HG03108 (cell line): ENCODE data around the gene SSTR5.

Source experiments
- ATAC-seq: cut with Tn5 transposase; IDR thresholded peaks from one replicate; pipeline ENCODE4 v1.9.1; 2021; ENCODE audit warnings: moderate library complexity; ENCODE audit not compliant: unreplicated experiment

The SSTR5 gene

DNA sequence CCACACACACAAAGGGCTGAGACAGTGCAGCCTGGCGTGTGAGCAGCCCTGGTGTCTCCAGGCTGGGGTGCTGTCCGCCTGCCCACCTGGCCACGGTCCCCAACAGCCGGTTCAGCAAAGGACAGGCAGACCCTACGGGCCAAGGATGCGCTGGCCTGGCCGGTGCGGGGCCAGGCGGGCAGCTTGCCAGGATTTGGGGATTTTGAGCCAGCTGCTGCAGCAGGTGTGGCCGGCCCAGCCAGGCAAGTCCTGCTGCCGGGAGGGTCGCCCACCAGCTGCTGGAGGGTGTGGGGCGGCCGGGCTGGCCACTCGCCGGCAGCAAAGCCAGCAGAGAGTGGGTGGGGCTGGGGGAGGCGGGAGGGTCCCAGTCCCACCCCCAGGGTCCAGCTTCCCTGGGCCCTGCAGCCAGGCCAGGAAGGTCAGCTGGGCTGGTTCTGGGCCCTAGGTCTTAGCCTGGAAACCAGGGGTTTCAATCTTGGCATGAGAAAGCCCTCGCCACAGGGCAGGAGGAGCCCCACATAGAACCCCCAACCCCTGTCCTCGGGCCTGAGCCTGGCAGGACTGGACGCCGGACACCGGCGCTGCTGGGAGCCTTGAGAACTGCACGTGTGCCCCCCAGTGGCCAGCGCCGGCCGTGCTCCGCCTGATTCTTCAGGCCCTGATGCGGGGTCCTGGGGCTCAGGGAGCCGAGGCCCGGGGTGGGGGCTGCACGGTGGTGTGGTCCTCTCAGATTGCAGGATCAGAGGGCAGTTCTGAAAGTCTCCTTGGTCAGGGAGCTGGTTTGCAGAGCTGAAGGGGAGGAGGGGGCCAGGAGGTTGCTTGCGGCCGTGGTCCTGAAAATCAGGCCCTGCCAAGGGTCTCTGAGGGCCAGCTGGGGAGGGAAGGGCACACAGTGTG is 17.6 kb upstream of the SSTR5 start:
- no peak for ATAC-seq

DNA sequence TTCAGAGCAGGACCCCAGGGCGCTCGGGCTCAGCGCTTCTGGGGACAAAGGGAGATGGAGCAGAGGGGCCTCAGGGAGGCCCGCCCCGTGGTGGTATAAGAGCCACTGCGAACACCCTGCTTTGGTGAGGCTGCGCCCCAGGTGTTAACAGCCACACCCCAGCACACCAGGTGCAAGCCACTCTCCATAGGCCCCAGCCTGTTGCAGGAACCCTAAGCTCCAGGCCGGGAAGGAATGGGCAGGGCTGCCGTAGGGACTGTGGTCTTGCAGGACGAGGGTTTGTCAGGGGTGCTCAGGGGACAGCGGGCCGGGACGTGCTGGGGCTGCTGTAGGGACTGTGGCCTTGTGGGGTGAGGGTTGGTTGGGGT is 17.0 kb upstream of the SSTR5 start:
- no peak for ATAC-seq

DNA sequence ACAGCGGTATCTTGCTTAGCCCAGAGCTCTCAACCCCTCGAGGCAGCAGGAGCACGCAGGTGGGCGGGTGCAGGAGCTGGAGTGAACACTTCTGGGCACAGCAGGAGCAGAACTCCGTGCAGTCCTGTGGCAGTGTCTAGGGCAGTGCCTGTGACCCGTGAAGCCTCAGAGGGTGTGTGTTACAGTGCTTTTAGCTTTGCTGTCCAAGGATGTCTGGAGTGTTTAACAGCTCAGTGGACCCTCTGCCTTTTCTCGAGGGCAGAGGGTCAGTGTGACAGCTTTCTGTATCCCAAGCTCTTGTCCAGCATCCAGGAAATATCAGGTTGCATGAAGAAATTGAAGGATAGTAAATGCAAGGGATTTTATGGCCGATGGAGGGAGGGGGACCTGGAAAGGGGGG is 16.4 kb upstream of the SSTR5 start:
- no peak for ATAC-seq

DNA sequence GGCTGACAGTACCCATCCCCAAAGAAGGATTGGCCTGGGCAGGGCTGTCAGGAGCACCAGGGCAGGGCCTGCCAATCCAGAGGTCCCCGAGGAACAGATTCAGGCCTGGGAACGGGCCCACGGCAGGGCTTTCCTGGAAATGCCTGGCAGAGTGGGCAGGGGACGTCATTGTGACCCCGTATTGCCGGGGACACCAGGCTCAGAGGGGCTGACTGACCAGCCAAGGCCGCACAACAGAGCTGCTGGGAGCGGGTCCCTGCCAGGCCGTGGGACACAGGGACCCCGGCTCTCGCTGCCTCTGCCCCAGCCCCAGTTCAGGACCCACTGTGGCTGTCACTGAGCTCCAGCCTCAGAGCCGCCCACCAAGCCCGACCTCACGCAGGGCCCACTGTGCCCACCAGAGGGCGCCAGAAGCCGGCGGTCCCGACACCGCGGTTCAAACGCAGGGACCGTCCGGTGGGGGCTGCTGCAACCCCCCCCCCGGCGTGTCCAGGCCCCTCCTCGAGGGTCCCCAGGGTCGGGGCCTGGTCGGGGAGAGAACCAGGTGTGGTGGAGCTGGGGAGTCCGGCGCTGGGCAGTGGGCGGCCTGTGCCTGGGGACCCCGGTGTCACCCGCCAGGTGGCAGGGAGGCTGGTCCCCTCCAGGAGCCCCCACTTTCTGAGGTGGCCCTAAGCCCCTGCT is 15.2 kb upstream of the SSTR5 start:
- ATAC-seq = no peak

DNA sequence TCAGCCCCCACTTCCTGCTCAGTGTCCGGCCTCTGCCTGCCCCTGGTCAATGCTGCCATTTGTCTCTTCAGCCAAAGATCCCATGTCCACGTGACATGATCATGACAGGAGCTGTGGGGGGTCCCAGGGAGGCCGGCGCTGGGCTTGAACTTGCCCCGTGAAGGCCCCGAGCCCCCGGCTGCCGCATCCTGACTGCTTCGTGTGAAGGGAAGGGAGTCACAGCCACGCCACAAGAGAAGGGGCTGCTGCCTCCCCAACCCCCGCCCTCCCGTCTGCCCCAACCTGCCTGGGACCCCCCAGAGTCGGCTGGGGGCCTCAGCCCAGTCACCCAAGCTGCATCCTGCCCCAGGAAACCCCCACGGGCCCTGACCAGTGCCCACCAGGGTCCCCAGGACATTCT is 14.3 kb upstream of the SSTR5 start:
- no peak for ATAC-seq

DNA sequence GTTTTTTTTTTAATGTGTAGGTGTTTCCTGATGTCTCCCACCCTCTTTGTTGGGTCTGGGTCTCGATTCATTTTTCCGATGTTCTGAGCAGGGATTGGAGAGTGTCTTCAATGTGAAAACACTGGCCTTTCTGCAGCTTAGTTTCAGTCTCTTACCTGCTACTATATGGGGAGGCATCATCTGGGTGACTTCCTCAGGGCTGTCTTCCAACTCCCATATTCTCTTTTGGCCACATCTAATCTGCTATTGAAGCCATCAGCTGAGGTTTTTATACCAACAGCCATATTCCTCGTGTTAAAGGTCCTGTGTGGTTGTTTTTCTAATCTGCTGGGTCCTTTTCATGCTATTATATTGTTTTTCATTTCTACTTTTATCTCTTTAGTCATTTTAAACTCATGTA is 13.2 kb upstream of the SSTR5 start:
- no peak for ATAC-seq

DNA sequence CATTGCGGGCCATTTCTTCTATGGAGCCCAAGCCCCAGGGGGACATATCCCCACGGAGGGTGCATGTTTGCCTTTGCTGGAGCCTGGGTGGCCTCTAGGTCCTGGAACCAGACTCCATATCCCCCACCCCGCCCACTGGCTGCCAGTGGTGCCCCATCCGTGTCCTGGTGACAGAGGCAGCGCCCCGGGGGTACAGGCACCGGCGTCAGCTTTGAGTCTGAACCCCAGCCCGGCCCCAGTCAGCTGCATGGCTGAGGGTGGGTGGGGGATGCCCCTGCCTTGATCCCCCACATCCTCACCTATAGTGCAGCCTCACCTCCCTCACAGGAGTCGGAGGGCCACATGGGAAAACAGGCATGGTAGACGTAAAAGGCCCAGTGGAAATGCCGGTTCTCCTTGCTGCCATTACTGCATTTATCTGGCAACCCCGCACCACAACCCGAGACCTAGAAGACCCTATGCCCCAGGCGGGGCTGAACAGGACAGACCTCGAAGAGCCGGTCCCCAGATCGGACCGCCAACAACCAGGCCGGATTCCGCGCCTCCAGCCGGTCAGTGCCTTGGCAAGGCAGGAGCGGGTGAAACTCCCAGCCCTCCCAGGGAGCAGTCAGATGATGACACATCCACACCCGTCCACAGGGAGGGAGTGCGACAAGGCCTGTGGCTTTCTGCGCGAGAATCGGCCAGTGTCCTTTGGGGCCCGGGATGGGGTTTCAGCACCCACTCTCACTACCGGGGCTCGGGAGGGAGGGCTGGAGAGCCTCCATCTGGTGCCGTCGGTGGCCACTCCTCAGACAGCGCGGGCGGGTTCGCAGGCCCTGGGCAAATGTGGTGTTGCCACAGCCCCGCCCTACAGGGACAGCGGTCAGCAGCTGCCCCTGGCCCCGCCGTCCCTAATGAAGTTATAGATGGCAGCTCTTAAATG is 11.9 kb upstream of the SSTR5 start:
- no peak for ATAC-seq

DNA sequence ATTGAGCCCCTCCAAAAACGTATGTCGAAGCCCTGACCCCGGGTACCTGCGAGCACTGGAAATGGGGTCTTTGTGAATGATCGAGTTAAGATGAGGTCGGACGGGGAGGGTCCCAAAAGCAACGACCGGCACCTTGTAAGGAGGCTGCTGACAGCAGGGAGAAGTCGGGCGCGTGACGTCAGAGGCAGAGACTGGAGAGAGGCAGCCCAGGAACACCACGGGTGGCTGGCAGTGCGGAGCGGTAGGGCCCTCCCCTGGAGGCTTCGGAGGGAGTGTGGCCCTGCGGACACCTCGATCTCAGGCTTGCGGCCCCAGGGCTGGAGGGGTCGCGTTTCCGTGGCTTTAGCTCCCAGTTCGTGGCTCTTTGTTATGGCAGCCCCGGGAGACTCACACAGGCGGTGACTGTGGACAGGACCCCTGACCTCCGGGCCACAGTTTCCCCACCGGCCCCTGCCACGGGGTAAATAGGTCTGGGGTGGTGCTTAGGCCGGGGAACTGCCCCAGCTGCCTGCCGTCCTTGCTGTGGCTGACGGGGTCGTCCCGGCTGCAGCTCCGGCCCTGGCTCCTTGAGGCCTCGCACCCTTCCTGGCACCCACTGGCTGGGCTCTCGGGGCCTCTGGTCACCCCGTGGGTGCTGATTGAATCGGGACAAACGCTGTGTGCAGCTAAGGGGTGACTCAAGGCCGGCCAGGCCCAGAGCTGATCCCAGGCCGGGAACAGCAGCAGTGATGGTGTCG is 10.6 kb upstream of the SSTR5 start:
- ATAC-seq = no peak

DNA sequence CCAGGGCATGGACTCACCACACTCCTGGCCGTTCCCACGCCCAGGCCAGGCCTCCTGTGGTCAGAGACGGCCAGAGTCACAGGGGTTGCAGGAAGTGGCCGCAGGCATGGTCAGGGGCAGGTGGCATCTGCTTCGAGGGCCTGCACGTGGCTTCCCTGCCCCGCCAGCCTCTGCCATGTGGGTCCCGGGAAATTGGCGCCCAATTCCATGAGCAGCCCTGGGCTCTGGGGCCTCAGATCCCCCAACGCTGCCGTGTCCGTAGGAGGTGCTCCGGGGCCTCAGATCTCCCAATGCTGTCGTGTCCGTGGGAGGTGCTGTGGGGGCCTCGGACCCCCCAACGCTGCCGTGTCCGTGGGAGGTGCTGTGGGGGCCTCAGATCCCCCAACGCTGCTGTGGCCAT is 9.7 kb upstream of the SSTR5 start:
- no peak for ATAC-seq

DNA sequence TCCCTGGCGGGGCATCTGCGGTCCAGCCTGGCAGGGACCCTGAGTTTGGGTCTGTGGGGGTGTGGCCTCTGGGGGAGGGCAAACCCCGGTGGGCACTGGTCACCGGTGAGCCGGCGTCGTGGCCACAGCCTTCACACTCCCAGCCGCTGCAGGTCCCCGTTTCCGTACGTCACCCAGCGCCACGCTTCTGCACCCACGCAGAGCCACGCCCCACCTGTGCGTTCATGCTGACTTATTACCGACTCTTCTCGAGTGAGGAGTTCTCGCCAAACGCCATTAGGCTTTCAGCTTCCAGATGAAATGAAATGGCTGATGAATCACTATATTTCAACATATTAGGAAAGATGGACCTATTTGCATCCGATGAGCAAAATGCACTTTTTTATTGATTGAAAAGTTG is 8.8 kb upstream of the SSTR5 start:
- no peak for ATAC-seq

DNA sequence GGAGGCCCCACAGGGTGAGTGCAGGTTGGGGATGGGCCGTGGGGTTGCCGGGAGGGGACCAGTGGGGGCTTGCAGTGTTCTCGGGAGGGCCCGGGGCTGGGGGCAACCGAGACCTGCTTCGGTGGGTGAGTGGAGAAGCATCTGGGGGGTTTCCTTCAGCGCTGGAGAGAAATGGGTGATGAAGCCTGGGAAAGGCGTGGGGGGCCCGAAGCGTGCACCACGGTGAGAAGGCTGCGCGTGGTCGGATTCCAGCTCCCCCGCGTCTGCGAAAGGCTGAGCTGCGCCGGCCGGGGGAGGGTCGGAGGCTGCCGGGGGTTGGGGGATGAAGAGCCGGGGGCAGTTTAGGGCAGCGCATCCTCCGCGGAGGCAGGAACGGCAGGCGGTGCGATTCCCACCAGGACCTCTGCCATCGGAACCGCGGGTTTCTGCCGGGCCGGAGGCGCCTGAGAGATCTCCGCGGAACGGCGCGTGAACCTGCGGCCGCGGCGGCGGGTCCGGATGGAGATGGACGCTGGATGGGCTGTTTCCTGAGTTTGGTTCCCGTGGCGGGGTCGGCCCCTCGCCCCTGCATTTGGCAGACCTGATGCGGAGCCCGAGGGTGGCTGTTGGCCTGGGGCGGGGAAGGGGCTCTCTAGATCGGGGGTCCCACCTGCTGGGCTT is 6.9 kb upstream of the SSTR5 start:
- no peak for ATAC-seq

DNA sequence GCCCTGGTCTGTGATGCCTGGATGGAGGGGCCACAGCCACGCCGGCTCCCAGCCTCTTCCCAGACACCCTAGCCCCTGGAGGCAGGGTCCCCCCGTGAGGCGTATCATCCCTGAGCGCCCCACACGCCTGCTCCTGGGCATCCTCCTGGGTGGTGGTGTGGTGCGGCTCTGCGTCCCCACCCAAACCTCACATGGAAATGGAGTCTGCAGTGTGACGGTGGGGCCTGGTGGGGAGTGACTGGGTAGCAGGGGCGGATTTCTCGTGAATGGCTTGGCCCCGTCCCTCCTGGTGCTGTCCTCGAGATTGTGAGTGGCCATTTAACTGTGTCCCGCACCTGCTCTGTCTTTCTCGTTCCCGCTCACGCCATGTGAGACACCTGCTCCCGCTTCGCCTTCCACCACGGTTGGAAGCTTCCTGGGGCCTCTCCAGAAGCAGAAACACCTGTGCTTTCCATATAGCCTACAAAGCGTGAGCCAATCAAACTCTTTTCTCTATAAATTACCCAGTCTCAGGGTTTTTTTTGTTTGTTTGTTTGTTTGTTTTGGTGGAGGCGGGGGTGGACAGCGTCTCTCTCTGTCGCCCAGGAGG is 5.9 kb upstream of the SSTR5 start:
- no peak for ATAC-seq

DNA sequence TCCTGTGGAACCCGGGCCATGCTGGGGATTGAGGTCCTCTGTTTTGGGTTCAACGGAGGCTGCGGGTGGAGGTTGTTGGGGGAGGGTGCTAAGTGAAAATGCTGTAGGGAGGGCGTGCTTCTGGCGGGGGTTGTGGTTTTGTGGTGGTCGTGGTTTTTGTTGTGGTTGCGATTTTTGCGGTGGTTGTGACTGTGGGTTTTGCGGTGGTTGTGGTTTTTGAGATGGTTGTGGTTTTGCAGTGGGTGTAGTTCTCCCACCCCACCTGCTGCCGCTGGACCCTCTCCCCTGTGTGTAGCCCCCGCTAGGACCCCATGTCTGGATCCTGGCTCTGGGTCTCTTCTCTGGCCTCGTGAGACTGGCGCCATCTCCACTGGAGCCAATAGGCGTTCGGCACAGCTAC is 4.9 kb upstream of the SSTR5 start:
- ATAC-seq = no peak

DNA sequence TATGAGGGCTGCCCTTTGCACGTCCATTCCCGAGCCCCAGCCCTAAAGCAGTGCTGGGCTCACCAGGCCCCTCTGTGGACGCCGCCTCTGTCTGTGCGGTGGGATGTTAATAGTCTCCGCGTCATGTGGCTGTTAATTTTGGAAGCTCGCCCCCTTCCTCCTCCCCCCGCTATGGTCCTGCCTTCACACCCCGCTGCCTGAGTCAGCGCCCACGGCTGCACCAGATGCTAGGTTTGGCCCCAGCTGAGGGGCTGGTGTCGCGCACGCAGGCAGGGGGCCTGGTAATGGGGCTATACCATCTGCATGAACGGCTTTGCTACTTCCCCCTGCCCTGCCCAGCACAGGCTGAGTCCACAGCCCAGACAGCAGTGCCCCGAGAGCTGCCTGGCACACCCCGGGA is 4.1 kb upstream of the SSTR5 start:
- no peak for ATAC-seq

DNA sequence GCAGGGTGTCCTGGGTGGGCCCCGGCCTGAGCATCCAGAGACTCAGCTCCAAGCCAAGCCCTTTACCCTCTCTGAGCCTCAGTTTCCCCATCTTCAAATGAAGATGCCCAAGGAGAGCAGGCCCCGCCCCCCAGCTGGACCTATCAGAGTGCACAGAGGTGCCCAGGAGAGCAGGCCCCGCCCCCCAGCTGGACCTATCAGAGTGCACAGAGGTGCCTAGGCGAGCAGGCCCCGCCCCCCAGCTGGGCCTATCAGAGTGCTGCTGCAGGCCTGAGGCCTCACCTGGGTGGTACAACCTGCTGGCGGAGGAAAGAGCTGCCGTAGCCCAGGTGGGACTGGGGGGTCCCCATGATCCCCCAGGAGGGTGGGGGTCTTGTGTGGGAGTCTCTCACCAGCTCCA is 3.4 kb upstream of the SSTR5 start:
- ATAC-seq = no peak

DNA sequence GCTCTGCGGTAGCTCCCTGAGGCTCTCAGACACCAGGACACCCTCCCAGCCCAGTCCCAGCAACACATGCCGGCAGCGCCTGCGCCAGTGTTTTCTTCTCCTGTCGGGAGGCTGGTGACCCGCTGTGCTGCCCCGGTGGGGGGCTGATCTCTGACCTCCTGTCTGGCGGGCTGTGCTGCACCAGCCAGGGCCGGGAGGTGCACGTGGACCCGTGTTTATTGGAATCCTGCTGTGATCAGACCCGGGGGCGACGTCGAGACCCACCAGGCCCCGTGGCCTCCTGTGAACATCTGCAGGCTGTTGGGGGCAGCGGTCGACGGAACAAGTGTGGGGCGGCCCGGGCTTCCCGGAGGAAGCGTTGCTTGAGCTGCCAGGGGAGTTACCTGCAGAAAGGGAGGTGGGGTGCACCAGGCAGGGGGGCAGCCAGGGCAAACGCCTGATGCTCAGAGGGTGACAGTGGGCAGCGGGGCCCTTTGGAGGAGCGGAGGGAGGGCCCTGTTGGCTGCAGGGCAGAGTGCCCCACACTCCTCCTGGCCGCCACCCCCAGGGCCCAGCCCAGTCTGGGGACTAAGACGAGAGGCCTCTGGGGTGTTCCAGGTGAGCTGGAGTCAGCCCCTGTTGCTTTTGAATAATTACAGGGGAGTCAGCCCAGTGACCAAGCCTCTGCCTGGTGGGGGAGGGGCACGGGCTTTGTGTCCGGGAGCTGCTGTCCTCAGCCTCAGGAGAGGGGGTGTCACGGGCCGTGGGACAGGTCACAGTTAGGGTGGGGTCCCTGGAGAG is 2.3 kb upstream of the SSTR5 start:
- ATAC-seq = no peak

DNA sequence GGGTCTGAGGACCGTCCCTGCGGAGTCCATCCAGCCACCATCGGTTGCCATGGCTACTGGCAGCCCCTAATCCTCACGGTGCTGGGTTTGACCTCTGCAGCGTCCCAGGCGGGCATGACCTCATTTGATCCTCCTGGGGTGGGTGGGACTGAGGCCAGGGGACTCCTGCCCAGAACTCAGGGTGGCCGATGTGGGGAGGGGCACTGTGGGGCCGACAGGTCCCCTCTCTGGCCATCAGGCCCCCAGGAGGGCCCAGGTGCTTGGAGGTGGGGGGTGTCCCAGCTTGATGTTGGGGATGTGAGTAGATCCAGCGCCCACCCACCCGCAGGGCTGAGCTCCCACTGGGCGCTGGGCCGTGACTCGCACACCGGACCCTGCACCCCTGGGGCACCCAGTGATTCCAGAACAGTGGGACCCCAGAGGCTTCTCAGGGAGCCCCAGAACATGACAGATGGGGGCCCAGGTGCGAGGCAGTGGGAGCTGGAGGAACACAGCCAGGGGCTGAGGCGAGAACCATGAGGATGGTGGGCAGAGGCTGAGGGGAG is 1.6 kb upstream of the SSTR5 start:
- no peak for ATAC-seq

DNA sequence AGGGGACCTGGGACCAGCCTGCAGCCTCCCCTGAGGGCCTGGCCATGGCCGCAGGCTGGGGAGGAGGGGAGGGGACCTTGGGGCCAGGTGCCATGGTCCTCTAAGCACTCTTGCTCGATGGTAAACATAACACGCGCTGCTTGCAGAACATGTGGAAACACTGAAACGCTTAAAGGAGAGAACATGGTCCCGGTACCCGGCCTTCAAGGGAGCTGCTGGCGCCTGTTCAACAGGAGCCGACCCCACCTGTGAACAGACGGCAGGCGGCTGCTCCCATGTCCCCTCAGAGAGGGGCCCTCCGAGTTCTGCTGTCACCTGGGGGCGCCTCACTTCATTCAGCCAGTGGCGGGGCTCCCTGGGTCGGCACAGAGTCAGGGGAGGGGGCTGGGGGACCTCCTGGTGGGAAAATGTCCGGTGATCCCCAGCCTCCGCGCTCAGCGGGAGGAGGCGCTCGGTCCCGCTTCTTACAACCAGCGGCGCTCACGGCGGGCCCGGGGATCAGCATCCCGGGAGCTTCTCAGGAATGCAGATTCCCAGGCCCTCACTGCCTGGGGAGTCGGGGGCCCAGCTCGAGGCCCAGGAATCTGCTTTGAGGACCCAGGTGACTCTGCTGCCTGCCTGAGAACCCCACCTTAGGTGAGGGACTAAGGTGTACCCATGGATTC is 854 bp upstream of the SSTR5 start:
- no peak for ATAC-seq

DNA sequence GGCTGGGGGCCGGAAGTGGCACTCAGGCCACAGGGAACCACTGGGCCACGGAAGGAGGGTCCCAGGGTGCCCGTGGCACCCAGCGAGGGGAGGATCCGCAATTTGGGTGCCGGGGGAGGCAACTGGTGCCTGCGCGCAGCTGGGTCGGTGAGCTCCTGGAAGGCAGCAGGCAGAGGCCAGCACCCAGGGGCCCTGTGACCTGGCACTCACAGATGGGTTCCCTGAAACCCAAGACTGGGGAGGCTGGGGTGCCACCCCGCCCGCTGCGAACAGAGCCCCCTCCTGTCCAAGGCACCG is 663 bp downstream of the SSTR5 start:
- no peak for ATAC-seq
